AG09319 (cell line): Measurements from ENCODE around the gene TAOK1.
A peak's percentile ranks its signal among the peaks of the same experiment; 100 is the strongest.

Experiments used
- DNase-seq: peaks from one replicate; pipeline ENCODE4 v3.0.0-alpha.2; 2010; ENCODE audit warnings: low read depth; ENCODE audit errors: extremely low read depth
- TF ChIP-seq, protein P1 (sequence below): IDR thresholded peaks from 2 replicates; pipeline ENCODE4 v1.5.1; 2011; ENCODE audit warnings: low read depth, mild to moderate bottlenecking, inconsistent platforms, low read length, moderate library complexity

TAOK1 gene

DNA sequence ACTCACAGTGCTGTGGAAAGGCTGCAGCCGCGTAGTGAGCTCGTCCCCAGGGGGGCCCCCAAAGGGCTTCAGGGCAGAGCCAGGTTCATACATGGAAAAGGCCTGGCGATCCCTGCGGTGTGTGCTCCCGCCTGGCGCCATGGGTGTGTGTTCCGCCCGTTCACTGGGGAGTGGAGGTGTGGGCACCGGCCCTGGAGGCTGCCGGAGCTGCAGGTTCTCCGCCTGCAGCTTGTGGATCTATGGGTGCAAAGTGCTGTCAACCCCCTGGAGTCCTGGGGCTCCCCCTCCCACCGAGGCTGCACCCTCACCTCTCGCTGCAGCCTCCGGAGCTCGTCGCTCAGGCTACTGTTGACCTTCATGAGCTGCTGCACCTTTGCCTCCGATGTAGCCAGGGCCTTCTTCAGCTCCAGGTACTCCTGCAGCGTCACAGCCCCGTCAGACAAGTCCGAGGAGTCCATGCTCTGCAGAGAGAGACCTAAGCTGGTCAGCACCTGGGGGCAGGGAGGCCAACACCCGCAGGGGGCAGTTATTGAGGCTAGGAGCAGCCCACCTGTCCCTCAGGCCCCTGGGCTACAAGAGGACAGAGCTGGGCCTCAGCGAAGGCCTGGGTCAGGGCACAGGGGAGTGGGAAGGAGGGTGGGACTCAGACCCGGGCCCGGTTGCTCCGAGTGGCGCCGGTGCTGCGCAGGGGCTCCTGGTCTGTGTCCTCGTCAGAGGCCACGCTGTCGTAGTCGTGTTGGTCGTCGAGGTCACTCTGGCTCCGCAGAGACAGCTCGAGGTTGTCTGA lies 186.2 kb downstream of the TAOK1 start:
- DNase-seq: no peak
- TF ChIP-seq, protein P1, sequence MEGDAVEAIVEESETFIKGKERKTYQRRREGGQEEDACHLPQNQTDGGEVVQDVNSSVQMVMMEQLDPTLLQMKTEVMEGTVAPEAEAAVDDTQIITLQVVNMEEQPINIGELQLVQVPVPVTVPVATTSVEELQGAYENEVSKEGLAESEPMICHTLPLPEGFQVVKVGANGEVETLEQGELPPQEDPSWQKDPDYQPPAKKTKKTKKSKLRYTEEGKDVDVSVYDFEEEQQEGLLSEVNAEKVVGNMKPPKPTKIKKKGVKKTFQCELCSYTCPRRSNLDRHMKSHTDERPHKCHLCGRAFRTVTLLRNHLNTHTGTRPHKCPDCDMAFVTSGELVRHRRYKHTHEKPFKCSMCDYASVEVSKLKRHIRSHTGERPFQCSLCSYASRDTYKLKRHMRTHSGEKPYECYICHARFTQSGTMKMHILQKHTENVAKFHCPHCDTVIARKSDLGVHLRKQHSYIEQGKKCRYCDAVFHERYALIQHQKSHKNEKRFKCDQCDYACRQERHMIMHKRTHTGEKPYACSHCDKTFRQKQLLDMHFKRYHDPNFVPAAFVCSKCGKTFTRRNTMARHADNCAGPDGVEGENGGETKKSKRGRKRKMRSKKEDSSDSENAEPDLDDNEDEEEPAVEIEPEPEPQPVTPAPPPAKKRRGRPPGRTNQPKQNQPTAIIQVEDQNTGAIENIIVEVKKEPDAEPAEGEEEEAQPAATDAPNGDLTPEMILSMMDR: no peak

DNA sequence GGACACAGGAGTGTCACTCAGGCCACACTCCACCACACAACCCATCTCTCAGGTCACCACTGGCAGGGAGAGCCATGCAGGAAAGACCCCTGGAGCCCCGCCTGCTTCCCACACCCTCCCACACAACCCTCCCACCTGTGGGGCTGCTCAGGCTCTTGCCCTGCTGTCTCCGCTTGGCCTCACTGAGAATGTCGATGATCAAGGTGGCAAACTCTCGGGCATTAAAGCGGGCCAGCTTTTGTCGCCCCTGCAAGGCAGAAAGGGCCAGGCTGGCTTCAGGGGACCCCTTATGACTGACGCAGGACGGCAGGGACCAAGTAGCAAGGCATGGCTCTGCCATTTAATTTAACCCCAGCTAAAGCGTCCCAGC lies 186.8 kb downstream of the TAOK1 start:
- DNase-seq: no peak
- TF ChIP-seq, protein P1: no peak

DNA sequence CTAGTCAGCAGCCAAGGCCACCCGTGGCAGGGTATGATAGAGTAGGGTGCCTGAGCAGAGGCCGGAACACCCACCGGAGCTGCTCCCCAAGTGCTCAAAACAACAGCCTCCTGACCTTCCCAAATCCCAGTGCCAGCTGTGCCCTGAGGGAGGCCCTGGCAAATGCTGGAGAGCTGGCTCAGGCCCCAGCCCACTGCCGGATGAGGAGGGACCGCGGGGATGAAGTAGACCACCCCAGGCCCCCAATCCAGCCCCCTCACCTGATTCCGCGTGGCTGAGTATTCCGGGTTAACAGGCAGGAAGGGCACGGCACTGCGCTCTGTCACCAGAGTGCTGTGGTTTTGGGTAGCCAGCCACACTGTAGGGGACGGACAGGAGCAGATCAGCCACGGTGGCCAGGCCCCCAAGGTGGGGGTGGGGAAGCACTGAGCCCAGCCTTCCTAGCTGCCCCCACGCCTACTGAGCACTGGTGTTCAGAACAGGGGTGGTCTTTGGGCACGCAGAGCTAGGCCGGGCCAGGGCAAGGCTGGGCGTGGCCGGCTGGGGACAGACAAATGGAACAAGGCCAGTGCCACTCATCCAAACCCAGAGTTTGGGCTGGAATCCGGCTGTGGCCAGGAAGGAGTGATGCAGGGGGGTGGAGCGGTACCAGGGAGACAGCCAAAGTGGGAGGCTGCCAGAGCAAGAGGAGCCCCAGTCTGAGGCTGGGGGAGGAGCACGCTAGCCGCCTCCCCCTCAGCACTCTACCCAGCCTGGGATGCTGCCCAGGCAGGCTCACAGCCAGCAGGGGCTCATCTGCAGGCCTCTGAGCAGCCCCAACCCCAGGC lies 187.4 kb downstream of the TAOK1 start:
- TF ChIP-seq, protein P1: no peak

DNA sequence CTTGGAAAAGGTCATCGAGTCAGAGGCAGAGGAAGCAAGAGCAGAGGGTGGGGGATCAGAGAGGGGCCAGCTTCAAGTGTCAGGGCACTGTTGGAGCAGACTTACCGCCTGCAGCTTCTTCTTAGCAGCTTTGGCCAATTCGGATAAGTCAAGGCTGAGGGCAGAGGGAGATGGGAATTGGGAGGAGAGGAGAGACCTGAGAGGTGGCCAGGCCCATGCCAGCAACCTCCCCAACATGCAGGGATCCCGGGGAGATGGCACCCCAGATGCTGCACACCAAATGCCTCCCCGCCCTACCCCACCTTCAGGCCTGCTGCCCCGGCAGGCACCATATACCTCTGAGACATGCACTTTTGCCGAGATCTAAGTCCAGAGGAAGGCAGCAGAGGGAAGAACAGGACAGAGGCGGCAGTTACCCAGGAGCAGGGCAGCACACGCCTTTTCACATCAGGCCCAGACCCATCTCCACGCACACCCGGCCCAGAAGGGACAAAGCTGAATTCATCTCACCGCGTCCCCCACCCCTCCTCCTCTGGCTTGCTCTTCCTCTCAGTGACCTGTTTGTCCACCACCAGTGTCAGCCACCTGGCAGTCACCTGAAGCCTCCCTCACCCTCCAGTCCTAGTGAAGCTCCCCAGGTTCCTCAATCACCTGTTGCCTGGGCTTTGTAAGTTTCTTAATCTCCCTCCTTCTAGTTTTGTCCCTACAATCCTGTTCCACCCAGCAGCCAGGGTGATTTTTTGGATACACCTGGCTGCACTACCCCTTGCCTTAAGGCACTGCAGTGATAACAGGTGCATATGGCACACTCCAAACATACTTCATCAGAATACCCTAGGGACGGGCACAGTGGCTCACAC lies 188.7 kb downstream of the TAOK1 start:
- TF ChIP-seq, protein P1: no peak
- no peak for DNase-seq

More for the DNA sequence above, 187.4 kb downstream of the TAOK1 start:
- DNase-seq: peak; percentile 52

DNA sequence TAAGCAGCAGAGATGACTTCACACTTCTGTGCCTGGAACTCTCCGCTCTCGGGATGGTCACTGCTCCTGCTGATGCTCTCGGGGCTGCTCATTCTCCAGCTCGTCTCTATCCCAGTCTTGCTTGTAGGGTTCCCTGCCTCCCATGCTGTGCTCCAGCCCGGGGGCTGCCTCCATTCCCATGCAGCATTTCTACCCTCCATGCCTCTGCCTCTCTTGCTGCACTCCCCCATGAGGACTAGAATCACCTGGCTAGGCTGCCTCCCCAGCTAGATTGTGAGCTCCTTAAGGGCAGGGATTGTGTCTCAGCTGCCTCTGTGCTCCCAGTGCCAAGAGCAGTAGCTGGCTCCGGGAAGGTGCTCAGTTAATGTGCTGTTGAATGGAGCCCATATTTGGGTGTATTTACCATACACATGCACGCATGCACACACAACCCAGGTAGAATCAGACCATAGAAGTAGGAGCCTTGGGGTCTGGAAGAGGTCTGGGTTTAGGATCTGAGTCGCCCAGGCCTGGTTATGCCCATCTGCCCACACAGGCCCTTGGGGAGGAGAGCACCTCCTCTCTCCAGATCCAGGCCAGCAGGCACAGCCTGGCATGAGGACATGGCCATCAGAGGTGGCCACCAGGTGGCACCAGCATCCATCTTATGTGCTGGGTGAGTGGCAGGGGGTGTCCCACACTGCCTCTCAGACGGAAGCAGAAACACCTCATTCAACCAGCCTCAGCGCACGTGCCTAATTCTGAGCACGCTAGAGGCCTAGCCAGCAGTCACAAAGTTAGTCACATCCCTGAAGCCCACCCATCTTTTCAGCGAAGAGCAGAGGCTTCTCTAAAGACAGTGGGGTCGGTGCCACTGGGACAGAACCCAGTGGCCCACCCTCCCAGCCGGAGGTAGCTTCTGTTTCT lies 190.0 kb downstream of the TAOK1 start:
- peak; percentile 41 for DNase-seq
- TF ChIP-seq, protein P1: peak; percentile 92

DNA sequence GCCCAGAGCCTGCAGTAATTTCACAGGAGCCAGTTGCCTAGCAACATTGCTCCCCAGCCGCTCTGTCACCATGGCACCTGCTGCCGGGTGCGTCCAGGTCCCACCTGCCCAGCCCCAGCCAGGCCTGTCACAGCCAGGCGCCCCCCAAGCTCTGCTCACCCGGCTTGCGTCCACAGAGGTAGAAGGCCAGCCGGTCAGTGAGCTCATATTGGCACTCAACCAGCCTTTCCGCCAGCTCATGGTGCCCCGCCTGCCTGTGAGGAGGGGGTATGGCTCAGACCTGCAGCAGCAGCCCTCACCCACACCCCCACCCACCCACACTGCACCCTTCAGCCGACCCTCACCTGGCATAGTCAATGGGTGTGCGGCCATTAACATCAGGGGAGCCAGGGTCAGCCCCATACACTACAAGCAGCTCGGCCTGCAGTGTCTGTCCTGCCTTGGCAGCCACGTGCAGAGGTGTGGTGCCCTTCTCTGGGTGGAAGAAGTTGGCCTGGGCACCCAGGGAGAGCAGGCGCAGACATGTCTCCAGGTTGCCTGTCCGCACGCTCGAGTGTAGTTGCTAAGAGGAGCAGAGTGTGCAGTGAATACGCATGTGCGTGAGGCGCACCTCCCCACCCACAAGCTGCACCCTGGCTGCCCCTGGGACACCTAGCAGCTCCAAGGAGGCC lies 191.6 kb downstream of the TAOK1 start:
- no peak for DNase-seq
- TF ChIP-seq, protein P1: no peak
